Ishikawa (cell line): ENCODE data around the gene DPYD.

ENCODE experiments used
- CREB1 ChIP-seq: IDR thresholded peaks from 2 replicates; pipeline ENCODE4 v1.6.1; 2012; ENCODE audit warnings: low read depth
- EP300 ChIP-seq: IDR thresholded peaks from 2 replicates; pipeline ENCODE4 v1.6.1; 2012; ENCODE audit warnings: borderline replicate concordance
- FOXM1 ChIP-seq: IDR thresholded peaks from 2 replicates; pipeline ENCODE4 v1.6.1; 2012; ENCODE audit warnings: low read depth, borderline replicate concordance
- TAF1 ChIP-seq: IDR thresholded peaks from 2 replicates; pipeline ENCODE4 v1.6.1; 2012; ENCODE audit warnings: low read depth, mild to moderate bottlenecking
- TEAD4 ChIP-seq: IDR thresholded peaks from 2 replicates; pipeline ENCODE4 v1.6.1; 2012
- YY1 ChIP-seq: IDR thresholded peaks from 2 replicates; pipeline ENCODE4 v1.6.1; 2012; ENCODE audit warnings: low read depth
- TF ChIP-seq, protein P1 (sequence below): IDR thresholded peaks from 2 replicates; pipeline ENCODE4 v1.6.1; 2012

DNA sequence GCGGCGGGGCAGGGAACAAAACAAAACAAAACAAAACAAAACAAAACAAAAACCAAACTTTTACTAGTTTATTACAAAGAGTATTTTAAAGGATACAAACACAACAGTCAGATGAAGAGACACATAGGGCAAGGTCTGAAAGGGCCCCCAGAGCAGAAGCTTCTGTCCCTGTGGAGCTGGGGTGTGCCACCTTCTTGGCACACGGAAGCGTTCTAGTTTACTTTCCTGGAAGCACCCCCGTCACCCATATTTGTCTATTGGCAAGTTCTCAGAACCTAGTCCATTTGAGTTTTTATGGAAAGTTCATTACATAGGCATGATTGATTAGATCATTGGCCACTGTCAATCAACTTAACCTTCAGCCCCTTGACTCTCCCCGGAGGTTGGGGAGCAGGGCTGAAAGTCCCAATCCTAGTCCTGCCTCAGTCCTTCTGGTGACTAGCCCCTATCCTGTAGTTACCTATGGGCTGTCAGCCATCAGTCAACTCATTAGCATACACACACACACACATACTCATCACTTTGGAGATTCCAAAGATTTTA is 380.4 kb downstream of the DPYD start:
- no peak for TF ChIP-seq EP300
- TF ChIP-seq TEAD4: no peak
- TF ChIP-seq CREB1: no peak
- TF ChIP-seq, protein P1, sequence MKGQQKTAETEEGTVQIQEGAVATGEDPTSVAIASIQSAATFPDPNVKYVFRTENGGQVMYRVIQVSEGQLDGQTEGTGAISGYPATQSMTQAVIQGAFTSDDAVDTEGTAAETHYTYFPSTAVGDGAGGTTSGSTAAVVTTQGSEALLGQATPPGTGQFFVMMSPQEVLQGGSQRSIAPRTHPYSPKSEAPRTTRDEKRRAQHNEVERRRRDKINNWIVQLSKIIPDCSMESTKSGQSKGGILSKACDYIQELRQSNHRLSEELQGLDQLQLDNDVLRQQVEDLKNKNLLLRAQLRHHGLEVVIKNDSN: no peak
- no peak for TF ChIP-seq YY1
- TF ChIP-seq FOXM1: no peak
- no peak for TF ChIP-seq TAF1
